GM13976 (cell line): ENCODE measurements around the gene STIP1.

Experiments used
- DNase-seq: peaks from one replicate; pipeline ENCODE4 v3.0.0; 2012; ENCODE audit warnings: low spot score
- CTCF ChIP-seq: IDR thresholded peaks from 2 replicates; pipeline ENCODE4 v1.5.1; 2012; ENCODE audit warnings: borderline replicate concordance, mild to moderate bottlenecking; ENCODE audit not compliant: insufficient read depth; ENCODE audit errors: extremely low read depth, missing control alignments, control extremely low read depth
- in situ Hi-C: fragments of 300-500 bp; cut with MboI; formaldehyde crosslinking; loops from one replicate; pipeline ENCODE4 v1.12.0; 2022; ENCODE audit warnings: low sequenced_read_pairs, mixed read lengths, inconsistent platforms; ENCODE audit not compliant: unreplicated experiment

Gene STIP1

GRCh38 chr11:64226507-64227051, 40.6 kb downstream of the STIP1 start:
- in situ Hi-C loops = no loop called here
- TF ChIP-seq CTCF = no peak
- DNase-seq = peak; percentile 84

GRCh38 chr11:64227405-64227956, 41.5 kb downstream of the STIP1 start:
- TF ChIP-seq CTCF = no peak
- DNase-seq = no peak
- in situ Hi-C loops = no loop called here

- no peak for TF ChIP-seq CTCF
- no peak for DNase-seq
- in situ Hi-C loops = no loop called here
Measured at GRCh38 chr11:64229090-64229743, 43.2 kb downstream of the STIP1 start.

- TF ChIP-seq CTCF = no peak
- DNase-seq = no peak
- in situ Hi-C loops = no loop called here
Measured at GRCh38 chr11:64229744-64230170, 43.8 kb downstream of the STIP1 start.

GRCh38 chr11:64230171-64230984, 44.4 kb downstream of the STIP1 start, which contains the start of gene DNAJC4:
Gene DNAJC4, plus strand, starts transcription at chr11:64230548. Its CDS starts 307 bp downstream, at chr11:64230855.
- in situ Hi-C loops = no loop called here
- DNase-seq = peak; percentile 92
- no peak for TF ChIP-seq CTCF

GRCh38 chr11:64230985-64231365, 45.0 kb downstream of the STIP1 start:
- in situ Hi-C loops = no loop called here
- DNase-seq = no peak
- TF ChIP-seq CTCF = no peak
